Smooth muscle cell (in vitro differentiated cells): ENCODE data around the gene PRKAB1. TPM values are rescaled to one million over a fixed set of nuclear protein-coding genes. Genes with fewer than 3 reads are reported as not detected.

Experiments
- DNase-seq: peaks from one replicate; lab custom pipeline; 2025; ENCODE audit not compliant: unreplicated experiment; lab: John Stamatoyannopoulos, UW
- H2AFZ ChIP-seq: fragments of 200-600 bp; sonication (generic); 2 replicates; pipeline ENCODE4 v1.6.0; 2016; ENCODE audit warnings: antibody characterized with exemption, low read depth, mild to moderate bottlenecking
- H3F3A ChIP-seq: fragments of 200-600 bp; sonication (generic); 2 replicates; pipeline ENCODE4 v1.6.0; 2017; ENCODE audit warnings: antibody characterized with exemption, low read depth
- H3K27ac ChIP-seq: fragments of 200-600 bp; sonication (generic); 2 replicates; pipeline ENCODE4 v1.5.1; 2016; ENCODE audit warnings: low read depth, mild to moderate bottlenecking
- H3K27me3 ChIP-seq: fragments of 200-600 bp; sonication (generic); 2 replicates; pipeline ENCODE4 v1.6.1; 2016; ENCODE audit warnings: low read depth, mild to moderate bottlenecking
- H3K36me3 ChIP-seq: fragments of 200-600 bp; sonication (generic); 2 replicates; pipeline ENCODE4 v1.5.1; 2016; ENCODE audit warnings: low read depth
- H3K4me1 ChIP-seq: fragments of 200-600 bp; sonication (generic); 2 replicates; pipeline ENCODE4 v1.5.1; 2016; ENCODE audit warnings: low read depth
- H3K4me2 ChIP-seq: fragments of 200-600 bp; sonication (generic); 2 replicates; pipeline ENCODE4 v1.6.0; 2016; ENCODE audit warnings: mild to moderate bottlenecking
- H3K4me3 ChIP-seq: fragments of 200-600 bp; sonication (generic); 2 replicates; pipeline ENCODE4 v1.5.1; 2016; ENCODE audit warnings: mild to moderate bottlenecking
- H3K79me2 ChIP-seq: fragments of 200-600 bp; sonication (generic); 2 replicates; pipeline ENCODE4 v1.6.0; 2016; ENCODE audit warnings: low read depth, mild to moderate bottlenecking
- H3K9ac ChIP-seq: fragments of 200-600 bp; sonication (generic); 2 replicates; pipeline ENCODE4 v1.6.0; 2016; ENCODE audit warnings: low read depth
- H3K9me3 ChIP-seq: fragments of 200-600 bp; sonication (generic); replicated peaks from 2 replicates; pipeline ENCODE4 v1.5.1; 2016; ENCODE audit warnings: low read depth
- H4K20me1 ChIP-seq: fragments of 200-600 bp; sonication (generic); 2 replicates; pipeline ENCODE4 v1.6.0; 2016; ENCODE audit warnings: low read depth
- WGBS: methylation state at CpG from one replicate; pipeline ENCODE4 v1.1.7; 2016; ENCODE audit warnings: low lambda C conversion rate; 5-methylcytosine and 5-hydroxymethylcytosine counted together
- polyA plus RNA-seq: library from polyadenylated mRNA; unstranded; fragments of >200 nt; fragmentation: Nextera tagmentation; extraction: Ambion mirVana; gene quantifications from 2 replicates; pipeline ENCODE4 v1.2.1, GENCODE V29; 2016
- total RNA-seq: library from RNA; depleted of rRNA; stranded (reverse); fragments of >200 nt; gene quantifications from 2 replicates; pipeline ENCODE4 v1.2.3, GENCODE V29; 2014
- TF ChIP-seq, protein P1 (sequence below): fragments of 200-600 bp; sonication (generic); IDR thresholded peaks from 2 replicates; pipeline ENCODE4 v1.5.1; 2017; ENCODE audit warnings: borderline replicate concordance, mild to moderate bottlenecking, antibody characterized with exemption; ENCODE audit not compliant: insufficient read depth, poor library complexity, severe bottlenecking

Gene PRKAB1
- total and polyA plus RNA-seq, 2 experiments from 2014 or later = 24.7 to 26.0 TPM

- H3K9me3 ChIP-seq = no peaks in the 10 kb centered on the region
- TF ChIP-seq, protein P1, sequence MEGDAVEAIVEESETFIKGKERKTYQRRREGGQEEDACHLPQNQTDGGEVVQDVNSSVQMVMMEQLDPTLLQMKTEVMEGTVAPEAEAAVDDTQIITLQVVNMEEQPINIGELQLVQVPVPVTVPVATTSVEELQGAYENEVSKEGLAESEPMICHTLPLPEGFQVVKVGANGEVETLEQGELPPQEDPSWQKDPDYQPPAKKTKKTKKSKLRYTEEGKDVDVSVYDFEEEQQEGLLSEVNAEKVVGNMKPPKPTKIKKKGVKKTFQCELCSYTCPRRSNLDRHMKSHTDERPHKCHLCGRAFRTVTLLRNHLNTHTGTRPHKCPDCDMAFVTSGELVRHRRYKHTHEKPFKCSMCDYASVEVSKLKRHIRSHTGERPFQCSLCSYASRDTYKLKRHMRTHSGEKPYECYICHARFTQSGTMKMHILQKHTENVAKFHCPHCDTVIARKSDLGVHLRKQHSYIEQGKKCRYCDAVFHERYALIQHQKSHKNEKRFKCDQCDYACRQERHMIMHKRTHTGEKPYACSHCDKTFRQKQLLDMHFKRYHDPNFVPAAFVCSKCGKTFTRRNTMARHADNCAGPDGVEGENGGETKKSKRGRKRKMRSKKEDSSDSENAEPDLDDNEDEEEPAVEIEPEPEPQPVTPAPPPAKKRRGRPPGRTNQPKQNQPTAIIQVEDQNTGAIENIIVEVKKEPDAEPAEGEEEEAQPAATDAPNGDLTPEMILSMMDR = no peak
- H3K9ac ChIP-seq = no peak overlapping the region
- no peak for DNase-seq
- no peak overlapping the region for H2AFZ ChIP-seq
- peaks cover 28% of the 10 kb centered on the region for H4K20me1 ChIP-seq
- H3K4me3 ChIP-seq = no peak overlapping the region
- no peaks in the 10 kb centered on the region for H3K27me3 ChIP-seq
- H3K4me2 ChIP-seq = no peak overlapping the region
- peaks cover 7% of the 10 kb centered on the region for H3K79me2 ChIP-seq
- H3K27ac ChIP-seq = no peak overlapping the region
- peaks cover 7% of the 10 kb centered on the region for H3F3A ChIP-seq
- 93% methylated on average over 11 of the region's 11 CpGs for WGBS
- peaks cover 11% of the 10 kb centered on the region for H3K4me1 ChIP-seq
- no peaks in the 10 kb centered on the region for H3K36me3 ChIP-seq
Measured at GRCh38 chr12:119669744-119670472, 2.0 kb downstream of the PRKAB1 start.

GRCh38 chr12:119671070-119671469 is 3.1 kb downstream of the PRKAB1 start:
- H3K4me2 ChIP-seq = no peak overlapping the region
- H2AFZ ChIP-seq = no peak overlapping the region
- H3K9me3 ChIP-seq = no peaks in the 10 kb centered on the region
- DNase-seq = no peak
- no peaks in the 10 kb centered on the region for H3K27me3 ChIP-seq
- peak overlapping the region; percentile 21 for H3K4me3 ChIP-seq
- peaks cover 7% of the 10 kb centered on the region for H3K79me2 ChIP-seq
- H3F3A ChIP-seq = peaks cover 7% of the 10 kb centered on the region
- 97% methylated on average over 3 of the region's 3 CpGs for WGBS
- TF ChIP-seq, protein P1 = no peak
- peaks cover 11% of the 10 kb centered on the region for H3K4me1 ChIP-seq
- H3K27ac ChIP-seq = no peak overlapping the region
- peaks cover 35% of the 10 kb centered on the region for H4K20me1 ChIP-seq
- no peak overlapping the region for H3K9ac ChIP-seq
- H3K36me3 ChIP-seq = no peaks in the 10 kb centered on the region

- no peak for DNase-seq
- Histone ChIP-seq H3F3A (peaks cover 7% of the 10 kb centered on the region), H4K20me1 (peaks cover 35% of the 10 kb centered on the region), H3K4me3 (no peak overlapping the region), H3K27ac (no peak overlapping the region), H3K9me3 (no peaks in the 10 kb centered on the region), H3K36me3 (peaks cover 7% of the 10 kb centered on the region), H3K79me2 (peaks cover 7% of the 10 kb centered on the region), H3K4me2 (no peak overlapping the region), H3K4me1 (peaks cover 8% of the 10 kb centered on the region), H3K9ac (no peak overlapping the region), H2AFZ (no peak overlapping the region), H3K27me3 (no peaks in the 10 kb centered on the region)
- WGBS = 97% methylated on average over 8 of the region's 8 CpGs
- TF ChIP-seq, protein P1 = no peak
Measured at GRCh38 chr12:119672194-119672593, 4.3 kb downstream of the PRKAB1 start.

GRCh38 chr12:119673634-119674033 is 5.7 kb downstream of the PRKAB1 start:
- TF ChIP-seq, protein P1 = no peak
- H3K9ac ChIP-seq = no peak overlapping the region
- H3K27ac ChIP-seq = no peak overlapping the region
- H3K9me3 ChIP-seq = no peaks in the 10 kb centered on the region
- no peak overlapping the region for H3K4me3 ChIP-seq
- no peak overlapping the region for H2AFZ ChIP-seq
- H3K4me1 ChIP-seq = peaks cover 7% of the 10 kb centered on the region
- H3K27me3 ChIP-seq = no peaks in the 10 kb centered on the region
- 93% methylated on average over 7 of the region's 7 CpGs for WGBS
- peaks cover 35% of the 10 kb centered on the region for H4K20me1 ChIP-seq
- DNase-seq = no peak
- no peaks in the 10 kb centered on the region for H3F3A ChIP-seq
- peaks cover 14% of the 10 kb centered on the region for H3K36me3 ChIP-seq
- H3K79me2 ChIP-seq = peaks cover 2% of the 10 kb centered on the region
- no peak overlapping the region for H3K4me2 ChIP-seq
